A549 (cell line): ENCODE results near the gene FBXL22. TPM values are rescaled to one million over a fixed set of nuclear protein-coding genes. Genes with fewer than 3 reads are reported as not detected.
A peak's percentile ranks its signal among the peaks of the same experiment; 100 is the strongest.

Experiments used
- ATAC-seq, 2 experiments: fragments of 200-7000 bp in 1 of 2; fragments of >200 bp in 1 of 2; cut with Nextera tagmentation in 1 of 2; cut with Tn5 transposase in 1 of 2; 3 replicates each; pipeline versions ENCODE4 v1.8.0 to v1.9.1; 2018 to 2020; ENCODE audit warnings: mild to moderate bottlenecking in 1 of 2, moderate library complexity in 1 of 2
- CTCF ChIA-PET: fragments of 300-600 bp; sonication (Branson Sonifier 250); formaldehyde crosslinking; extraction: SDS; loops from one replicate; lab custom pipeline; 2021; ENCODE audit warnings: antibody characterized with exemption, inconsistent platforms; lab: Yijun Ruan, JAX
- POLR2A ChIA-PET: fragments of 350-600 bp; formaldehyde crosslinking; extraction: SDS; loops from one replicate; lab custom pipeline; 2021; ENCODE audit warnings: antibody characterized with exemption, inconsistent platforms; lab: Yijun Ruan, JAX
- DNase-seq, 2 experiments: peaks; one replicate each; pipeline versions ENCODE4 v3.0.0 to v3.0.0-alpha.2; 2011 to 2016; ENCODE audit warnings: low read depth in 1 of 2, low spot score in 1 of 2
- FAIRE-seq: peaks from 2 replicates; lab custom pipeline; 2011; peaks lifted over from hg19 to GRCh38; lab: Jason Lieb, UNC
- H3K27ac ChIP-seq, 2 experiments: fragments of >200 bp; sonication (Bioruptor Twin); formaldehyde crosslinking; 3 replicates each; pipeline ENCODE4 v1.5.1; 2016 to 2017
- H3K4me1 ChIP-seq: fragments of >200 bp; sonication (Bioruptor Twin); formaldehyde crosslinking; 3 replicates; pipeline ENCODE4 v1.6.1; 2016
- H3K4me2 ChIP-seq: fragments of >200 bp; sonication (Bioruptor Twin); formaldehyde crosslinking; 3 replicates; pipeline ENCODE4 v1.6.1; 2016
- H3K4me3 ChIP-seq: fragments of >200 bp; sonication (Bioruptor Twin); formaldehyde crosslinking; 3 replicates; pipeline ENCODE4 v1.5.1; 2016
- H3K9me3 ChIP-seq: fragments of >200 bp; sonication (Bioruptor Twin); formaldehyde crosslinking; 3 replicates; pipeline ENCODE4 v1.6.1; 2016
- ATOH8 ChIP-seq: fragments of 250-450 bp; sonication (Bioruptor Pico); IDR thresholded peaks from 2 replicates; pipeline ENCODE4 v1.5.0; 2020; ENCODE audit warnings: low read depth, mild to moderate bottlenecking, moderate library complexity
- BCL3 ChIP-seq: fragments of >200 bp; sonication (Bioruptor Twin); formaldehyde crosslinking; IDR thresholded peaks from 3 replicates; pipeline ENCODE4 v1.6.1; 2016
- BHLHE40 ChIP-seq: IDR thresholded peaks from 2 replicates; pipeline ENCODE4 v1.6.1; 2012; ENCODE audit warnings: low read depth, low read length, inconsistent platforms
- CBX2 ChIP-seq: fragments of 200-600 bp; sonication (generic); IDR thresholded peaks from 2 replicates; pipeline ENCODE4 v1.6.1; 2016; ENCODE audit warnings: low read depth, mild to moderate bottlenecking, borderline replicate concordance
- CEBPB ChIP-seq, 2 experiments: fragments of >200 bp in 1 of 2; sonication (Bioruptor Twin) in 1 of 2; formaldehyde crosslinking in 1 of 2; IDR thresholded peaks; 2 replicates each; pipeline ENCODE4 v1.6.1; 2012 to 2016
- CTCF ChIP-seq: fragments of >200 bp; sonication (Bioruptor Twin); formaldehyde crosslinking; IDR thresholded peaks from 3 replicates; pipeline ENCODE4 v1.5.1; 2016
- EP300 ChIP-seq, 2 experiments: fragments of >200 bp; sonication (Bioruptor Twin); formaldehyde crosslinking; IDR thresholded peaks; 2 replicates in 1 of 2; 3 replicates in 1 of 2; pipeline ENCODE4 v1.6.1; 2016 to 2017
- ESRRA ChIP-seq: fragments of 150-350 bp; IDR thresholded peaks from 2 replicates; pipeline ENCODE4 v1.6.1; 2014; ENCODE audit warnings: mild to moderate bottlenecking, low read length, borderline replicate concordance
- FOSL2 ChIP-seq, 2 experiments: fragments of 450-650 bp in 1 of 2; fragments of >200 bp in 1 of 2; sonication (Bioruptor Twin) in 1 of 2; formaldehyde crosslinking; IDR thresholded peaks; 2 replicates each; pipeline versions ENCODE4 v1.5.0 to v1.6.1; 2016 to 2020; ENCODE audit warnings: mild to moderate bottlenecking in 1 of 2, moderate library complexity in 1 of 2
- FOXS1 ChIP-seq: fragments of 250-450 bp; sonication (Bioruptor Pico); IDR thresholded peaks from 2 replicates; pipeline ENCODE4 v1.5.0; 2020; ENCODE audit warnings: mild to moderate bottlenecking, moderate library complexity
- GATA3 ChIP-seq: IDR thresholded peaks from 2 replicates; pipeline ENCODE4 v1.6.1; 2012; ENCODE audit warnings: borderline replicate concordance
- HES2 ChIP-seq: fragments of >200 bp; sonication (Bioruptor Twin); formaldehyde crosslinking; IDR thresholded peaks from 2 replicates; pipeline ENCODE4 v1.6.1; 2016
- HOXB13 ChIP-seq: fragments of 250-450 bp; sonication (Bioruptor Pico); IDR thresholded peaks from 2 replicates; pipeline ENCODE4 v1.5.0; 2020; ENCODE audit warnings: low read depth, mild to moderate bottlenecking, moderate library complexity
- HOXB5 ChIP-seq: fragments of 250-450 bp; sonication (Bioruptor Pico); IDR thresholded peaks from 2 replicates; pipeline ENCODE4 v1.5.0; 2020; ENCODE audit warnings: mild to moderate bottlenecking, moderate library complexity
- JUN ChIP-seq, 2 experiments: fragments of >200 bp; sonication (Bioruptor Twin); formaldehyde crosslinking; IDR thresholded peaks; 2 replicates in 1 of 2; 3 replicates in 1 of 2; pipeline ENCODE4 v1.6.1; 2016 to 2017
- JUNB ChIP-seq: fragments of >200 bp; sonication (Bioruptor Twin); formaldehyde crosslinking; IDR thresholded peaks from 2 replicates; pipeline ENCODE4 v1.6.1; 2016
- MAZ ChIP-seq: fragments of 150-350 bp; IDR thresholded peaks from 2 replicates; pipeline ENCODE4 v1.6.1; 2014; ENCODE audit warnings: antibody characterized with exemption, low read depth, low read length, borderline replicate concordance
- MYC ChIP-seq: IDR thresholded peaks from 2 replicates; pipeline ENCODE4 v1.6.1; 2012; ENCODE audit warnings: mild to moderate bottlenecking, inconsistent platforms, low read length, improper control_type of control experiment, borderline replicate concordance
- NPAS2 ChIP-seq: fragments of 250-450 bp; sonication (Bioruptor Pico); IDR thresholded peaks from 2 replicates; pipeline ENCODE4 v1.8.0; 2022; ENCODE audit warnings: mild to moderate bottlenecking, moderate library complexity, borderline replicate concordance
- PBX3 ChIP-seq: IDR thresholded peaks from 2 replicates; pipeline ENCODE4 v1.6.1; 2012
- POLR2A ChIP-seq: IDR thresholded peaks from 2 replicates; pipeline ENCODE4 v1.6.1; 2012; ENCODE audit warnings: mild to moderate bottlenecking, low read length
- POLR2AphosphoS2 ChIP-seq: conservative IDR thresholded peaks from 2 replicates; pipeline ENCODE4 v1.6.1; 2012; ENCODE audit warnings: low read length, improper control_type of control experiment, inconsistent platforms
- RCOR1 ChIP-seq: fragments of 150-350 bp; IDR thresholded peaks from 2 replicates; pipeline ENCODE4 v1.6.1; 2014; ENCODE audit warnings: antibody characterized with exemption, low read length, low read depth
- RFX5 ChIP-seq: fragments of 450-650 bp; IDR thresholded peaks from 2 replicates; pipeline ENCODE4 v1.7.1; 2014; ENCODE audit warnings: antibody characterized with exemption, mild to moderate bottlenecking, moderate library complexity
- SREBF2 ChIP-seq: fragments of 450-650 bp; IDR thresholded peaks from 2 replicates; pipeline ENCODE4 v1.6.1; 2014; ENCODE audit warnings: mild to moderate bottlenecking, moderate library complexity
- TP53 ChIP-seq: fragments of 250-450 bp; sonication (Bioruptor Pico); IDR thresholded peaks from 2 replicates; pipeline ENCODE4 v1.5.0; 2021; ENCODE audit warnings: mild to moderate bottlenecking, moderate library complexity
- ZFP36 ChIP-seq: fragments of 450-650 bp; IDR thresholded peaks from 2 replicates; pipeline ENCODE4 v1.6.1; 2014; ENCODE audit warnings: borderline replicate concordance; ENCODE audit not compliant: partially characterized antibody
- WGBS: methylation state at CpG from one replicate; pipeline ENCODE4 v1.1.6; 2017; ENCODE audit errors: missing lambda C conversion rate; 5-methylcytosine and 5-hydroxymethylcytosine counted together
- polyA plus RNA-seq, 4 experiments: library from polyadenylated mRNA; depleted of rRNA in 3 of 4; stranded (reverse); fragments of >200 nt; fragmentation: RNase III in 1 of 4; extraction: RNeasy Plus Mini Kit Qiagen cat#74134 plus additional on column Dnase treatment in 1 of 4; gene quantifications; 2 replicates in 3 of 4; 3 replicates in 1 of 4; pipeline ENCODE4 v1.2.3, GENCODE V29; 2011 to 2017

Gene FBXL22
- polyA plus RNA-seq, 2 of the 4 experiments (the other 2 are of a cell fraction) = 0.18 to 0.23 TPM

- peak in 1 of 2 experiments; percentile 58 for DNase-seq
These were observed 9.7 kb upstream of the FBXL22 start for GRCh38 chr15:63587527-63587926.

More at GRCh38 chr15:63587527-63587926, 9.7 kb upstream of the FBXL22 start:
- peak overlapping the region in 1 of 2 experiments; percentile 37; a peak in 1 of 6 replicates for H3K27ac ChIP-seq
- H3K4me3 ChIP-seq = no peak overlapping the region
- ChIA-PET POLR2A (no interaction called here), CTCF (interaction anchor here (1.0 to 4.4 kb wide), 6 partner anchors 12 to 481 kb away, joined by 3 to 44 read pairs (median 4); no protein-coding TSS in a partner anchor)
- WGBS = 27% methylated on average over 2 of the region's 2 CpGs
- H3K4me1 ChIP-seq = peaks cover 28% of the 10 kb centered on the region
- no peaks in the 10 kb centered on the region for H3K9me3 ChIP-seq
- ATAC-seq (peak; percentile 27 to 53; a peak in 3 of 6 replicates), FAIRE-seq (peak; percentile 97)
- no peak for TF ChIP-seq POLR2A
- no peak for TF ChIP-seq HOXB13 (CRISPR knock-in tag)
- peak in 1 of 2 experiments; percentile 4; a peak in 1 of 5 replicates for TF ChIP-seq EP300 (IDR thresholded peaks at IDR 0.05)
- TF ChIP-seq CTCF = no peak
- no peak for TF ChIP-seq FOSL2 (IDR thresholded peaks at IDR 0.05)
- TF ChIP-seq FOSL2 (CRISPR knock-in tag; IDR thresholded peaks at IDR 0.05) = no peak
- 0 out of 2 replicates have a peak, but pooled peaks have one; percentile 46 for TF ChIP-seq JUNB
- TF ChIP-seq CBX2 = no peak
- peak; percentile 49 to 60; a peak in 3 of 4 replicates for TF ChIP-seq CEBPB (IDR thresholded peaks at IDR 0.05)
- TF ChIP-seq RCOR1 = no peak
- TF ChIP-seq FOXS1 = peak; percentile 66; the same call in 1 of the 2 replicates
- TF ChIP-seq TP53 (CRISPR knock-in tag) = no peak
- no peak for TF ChIP-seq POLR2AphosphoS2
- no peak for TF ChIP-seq NPAS2 (CRISPR knock-in tag)
- no peak for TF ChIP-seq PBX3
- TF ChIP-seq JUN (IDR thresholded peaks at IDR 0.05) = peak in 1 of 2 experiments; percentile 56; a peak in 1 of 5 replicates
- no peak for TF ChIP-seq MYC
- no peak for TF ChIP-seq HOXB5 (CRISPR knock-in tag)
- TF ChIP-seq ATOH8 (CRISPR knock-in tag) = no peak
- TF ChIP-seq GATA3 = peak; percentile 34; the same call in 1 of the 2 replicates
- TF ChIP-seq BCL3 = no peak
- no peak for TF ChIP-seq ESRRA
- no peak for TF ChIP-seq HES2
- no peak for TF ChIP-seq MAZ
- TF ChIP-seq ZFP36 = no peak
- no peak for TF ChIP-seq RFX5
- no peak for TF ChIP-seq SREBF2
- no peak for TF ChIP-seq BHLHE40
- peak overlapping the region; percentile 54 for H3K4me2 ChIP-seq
